Glutamatergic neuron (in vitro differentiated cells): ENCODE results near the gene BAG2. TPM values are rescaled to one million over a fixed set of nuclear protein-coding genes. Genes with fewer than 3 reads are reported as not detected.

Source experiments
- DNase-seq: peaks from one replicate; pipeline ENCODE4 v3.0.0; 2022
- H3K27ac Mint-ChIP-seq: one replicate; pipeline ENCODE4 v1.8.0; 2020; ENCODE audit warnings: mild to moderate bottlenecking, mixed read lengths, inconsistent platforms; ENCODE audit not compliant: unreplicated experiment
- H3K27me3 Mint-ChIP-seq: one replicate; pipeline ENCODE4 v1.8.0; 2020; ENCODE audit warnings: mild to moderate bottlenecking, moderate library complexity, mixed read lengths, inconsistent platforms; ENCODE audit not compliant: unreplicated experiment
- H3K36me3 Mint-ChIP-seq: one replicate; pipeline ENCODE4 v1.8.0; 2020; ENCODE audit warnings: mild to moderate bottlenecking, mixed read lengths, inconsistent platforms; ENCODE audit not compliant: unreplicated experiment
- H3K4me1 Mint-ChIP-seq: one replicate; pipeline ENCODE4 v1.8.0; 2020; ENCODE audit warnings: mild to moderate bottlenecking, low read depth, mixed read lengths, inconsistent platforms; ENCODE audit not compliant: unreplicated experiment
- H3K4me3 Mint-ChIP-seq: one replicate; pipeline ENCODE4 v1.8.0; 2020; ENCODE audit warnings: mild to moderate bottlenecking, mixed read lengths, inconsistent platforms; ENCODE audit not compliant: unreplicated experiment
- H3K9me3 Mint-ChIP-seq: one replicate; pipeline ENCODE4 v1.8.0; 2020; ENCODE audit warnings: mild to moderate bottlenecking, moderate library complexity, mixed read lengths, inconsistent platforms; ENCODE audit not compliant: unreplicated experiment
- total RNA-seq: library from RNA; stranded (reverse); fragmentation: NEBNext Ultra II Directional; extraction: Animal tissue kit (Norgen Biotek cat#: 25700); gene quantifications from one replicate; pipeline ENCODE4 v1.2.1, GENCODE V29; 2021; ENCODE audit not compliant: unreplicated experiment
- TF ChIP-seq, protein P1 (sequence below): fragments of 200-600 bp; sonication (generic); IDR thresholded peaks from one replicate; pipeline ENCODE4 v1.5.0; 2021; ENCODE audit not compliant: partially characterized antibody, unreplicated experiment

Gene BAG2
- total RNA-seq, 1 donor from 2014 or later, result 1.2 TPM

DNA sequence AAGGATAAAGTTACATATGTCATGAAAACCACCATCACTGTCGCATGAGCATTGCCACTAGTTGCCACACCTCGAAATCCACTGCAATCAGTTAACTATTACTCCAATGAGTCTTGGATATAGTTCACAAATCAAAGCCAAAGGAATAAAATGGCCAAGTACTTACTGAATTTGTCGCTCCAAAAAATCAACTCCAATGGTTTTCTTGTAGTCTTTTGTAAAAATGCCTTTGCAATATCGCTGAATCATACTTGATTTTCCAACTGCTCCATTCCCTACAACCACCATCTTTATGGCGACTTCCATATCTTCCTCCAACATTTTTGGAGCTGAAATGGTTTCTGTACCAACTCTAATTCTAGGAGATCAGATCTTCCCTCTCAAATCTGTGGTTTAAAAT lies 37.9 kb downstream of the BAG2 start:
- H3K36me3 Mint-ChIP-seq, result no peaks in the 10 kb centered on the region
- H3K9me3 Mint-ChIP-seq, result no peaks in the 10 kb centered on the region
- TF ChIP-seq, protein P1, sequence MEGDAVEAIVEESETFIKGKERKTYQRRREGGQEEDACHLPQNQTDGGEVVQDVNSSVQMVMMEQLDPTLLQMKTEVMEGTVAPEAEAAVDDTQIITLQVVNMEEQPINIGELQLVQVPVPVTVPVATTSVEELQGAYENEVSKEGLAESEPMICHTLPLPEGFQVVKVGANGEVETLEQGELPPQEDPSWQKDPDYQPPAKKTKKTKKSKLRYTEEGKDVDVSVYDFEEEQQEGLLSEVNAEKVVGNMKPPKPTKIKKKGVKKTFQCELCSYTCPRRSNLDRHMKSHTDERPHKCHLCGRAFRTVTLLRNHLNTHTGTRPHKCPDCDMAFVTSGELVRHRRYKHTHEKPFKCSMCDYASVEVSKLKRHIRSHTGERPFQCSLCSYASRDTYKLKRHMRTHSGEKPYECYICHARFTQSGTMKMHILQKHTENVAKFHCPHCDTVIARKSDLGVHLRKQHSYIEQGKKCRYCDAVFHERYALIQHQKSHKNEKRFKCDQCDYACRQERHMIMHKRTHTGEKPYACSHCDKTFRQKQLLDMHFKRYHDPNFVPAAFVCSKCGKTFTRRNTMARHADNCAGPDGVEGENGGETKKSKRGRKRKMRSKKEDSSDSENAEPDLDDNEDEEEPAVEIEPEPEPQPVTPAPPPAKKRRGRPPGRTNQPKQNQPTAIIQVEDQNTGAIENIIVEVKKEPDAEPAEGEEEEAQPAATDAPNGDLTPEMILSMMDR, result no peak
- DNase-seq, result no peak
- no peaks in the 10 kb centered on the region for H3K4me1 Mint-ChIP-seq
- no peaks in the 10 kb centered on the region for H3K27me3 Mint-ChIP-seq
- no peak overlapping the region for H3K27ac Mint-ChIP-seq
- no peak overlapping the region for H3K4me3 Mint-ChIP-seq

DNA sequence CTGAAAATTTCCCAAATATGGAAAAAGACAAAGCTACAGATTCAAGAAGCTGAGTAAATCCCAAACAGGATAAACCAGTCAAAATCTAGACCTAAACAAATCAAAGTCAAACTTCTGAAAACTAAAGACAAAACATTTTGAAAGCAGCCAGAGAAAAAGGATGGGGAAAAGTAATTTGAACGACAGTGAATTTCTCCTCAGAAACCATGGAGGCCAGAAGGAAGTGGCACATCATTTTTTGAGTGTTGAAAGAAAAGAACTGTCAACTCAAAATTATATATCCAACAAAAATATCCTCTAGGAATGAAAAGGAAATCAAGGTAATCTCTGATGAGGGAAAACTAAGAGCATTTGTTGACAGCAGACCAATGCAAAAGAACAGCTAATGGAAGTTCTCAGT lies 43.1 kb downstream of the BAG2 start:
- no peak overlapping the region for H3K27ac Mint-ChIP-seq
- no peak for DNase-seq
- H3K27me3 Mint-ChIP-seq, result no peaks in the 10 kb centered on the region
- no peak overlapping the region for H3K4me3 Mint-ChIP-seq
- no peaks in the 10 kb centered on the region for H3K4me1 Mint-ChIP-seq
- TF ChIP-seq, protein P1, result no peak
- no peaks in the 10 kb centered on the region for H3K9me3 Mint-ChIP-seq
- no peaks in the 10 kb centered on the region for H3K36me3 Mint-ChIP-seq

DNA sequence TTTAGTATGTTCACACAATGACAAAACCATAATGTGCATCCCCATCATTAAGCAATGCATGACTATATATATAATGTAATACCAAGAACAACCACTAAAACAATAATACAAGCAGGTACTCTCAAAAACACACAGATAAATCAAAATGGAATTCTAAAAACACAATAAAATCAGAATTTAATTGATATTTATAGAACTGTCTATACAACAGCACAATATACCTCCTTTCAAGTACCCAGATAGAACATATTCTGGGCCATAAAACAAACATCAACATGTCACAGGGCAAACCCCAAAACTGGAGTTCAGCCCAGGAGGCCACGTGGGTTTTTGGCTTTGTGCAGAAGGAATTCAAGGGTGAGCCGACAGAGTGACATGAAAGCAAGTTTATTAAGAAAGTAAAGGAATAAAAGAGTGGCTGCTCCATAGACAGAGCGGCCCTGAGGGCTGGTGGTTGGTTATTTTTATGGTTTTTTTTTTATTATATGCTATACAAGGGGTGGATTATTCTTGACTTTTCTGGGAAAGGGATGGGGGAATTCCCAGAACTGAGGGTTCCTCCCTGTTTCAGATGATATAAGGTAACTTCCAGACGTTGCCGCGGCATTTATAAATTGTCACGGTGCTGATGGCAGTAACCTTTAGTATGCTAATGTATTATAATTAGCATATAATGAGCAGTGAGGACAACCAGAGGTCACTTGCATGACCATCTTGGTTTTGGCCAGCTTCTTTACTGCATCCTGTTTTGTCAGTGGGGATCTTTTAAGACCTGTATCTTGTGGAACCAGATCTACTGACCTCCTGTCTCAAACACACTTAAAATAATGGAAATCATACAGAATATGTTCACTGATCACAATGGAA lies 44.3 kb downstream of the BAG2 start:
- DNase-seq, result no peak
- H3K9me3 Mint-ChIP-seq, result peaks cover 3% of the 10 kb centered on the region
- no peaks in the 10 kb centered on the region for H3K4me1 Mint-ChIP-seq
- no peak overlapping the region for H3K4me3 Mint-ChIP-seq
- H3K27me3 Mint-ChIP-seq, result no peaks in the 10 kb centered on the region
- TF ChIP-seq, protein P1, result peak; percentile 49
- no peak overlapping the region for H3K27ac Mint-ChIP-seq
- no peaks in the 10 kb centered on the region for H3K36me3 Mint-ChIP-seq

DNA sequence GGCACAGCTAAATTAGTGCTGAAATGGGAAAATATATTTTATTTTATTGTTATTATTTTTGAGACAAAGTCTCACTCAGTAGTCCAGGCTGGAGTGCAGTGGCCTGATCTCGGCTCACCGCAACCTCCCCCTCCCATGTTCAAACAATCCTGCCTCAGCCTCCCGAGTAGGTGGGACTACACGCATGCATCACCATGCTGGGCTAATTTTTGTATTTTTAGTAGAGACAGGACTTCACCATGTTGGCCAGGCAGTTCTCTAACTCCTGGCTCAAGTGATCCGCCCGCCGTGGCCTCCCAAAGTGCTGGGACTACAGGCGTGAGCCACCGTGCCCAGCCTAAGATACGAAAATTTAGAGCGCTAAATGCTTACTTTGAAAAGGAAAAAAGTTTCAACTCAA lies 45.1 kb downstream of the BAG2 start:
- no peak for DNase-seq
- Mint-ChIP-seq H3K4me1 (no peaks in the 10 kb centered on the region), H3K27ac (no peak overlapping the region), H3K9me3 (peaks cover 4% of the 10 kb centered on the region), H3K27me3 (no peaks in the 10 kb centered on the region), H3K4me3 (no peak overlapping the region), H3K36me3 (no peaks in the 10 kb centered on the region)
- TF ChIP-seq, protein P1, result no peak

DNA sequence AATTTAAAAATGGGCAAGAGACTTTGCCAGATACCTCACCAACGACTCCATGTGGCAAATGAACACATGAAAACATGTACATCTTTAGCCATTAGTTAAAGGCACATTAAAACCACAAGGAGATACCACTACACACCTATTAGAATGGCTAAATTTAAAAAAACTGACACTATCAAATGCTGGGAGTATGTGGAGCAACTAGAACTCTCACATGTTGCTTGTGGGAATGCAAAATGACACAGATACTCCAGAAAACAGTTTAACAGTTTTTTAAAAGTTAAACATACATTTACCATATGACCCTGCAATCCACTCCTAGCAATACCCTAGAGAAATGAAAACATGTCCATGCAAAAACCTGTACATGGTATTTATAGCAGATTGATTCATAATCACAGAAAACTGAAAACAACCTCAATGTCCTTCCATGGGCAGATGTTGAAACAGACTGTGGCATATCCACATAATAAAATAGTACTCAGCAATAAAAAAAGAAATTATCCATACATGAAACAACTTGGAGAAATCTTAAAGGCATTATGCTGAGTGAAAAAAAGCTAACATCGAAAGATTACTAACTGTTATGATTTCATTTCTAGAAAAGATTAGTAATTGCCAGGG lies 48.1 kb downstream of the BAG2 start:
- Mint-ChIP-seq H3K36me3 (no peaks in the 10 kb centered on the region), H3K4me1 (no peaks in the 10 kb centered on the region), H3K27me3 (no peaks in the 10 kb centered on the region), H3K9me3 (peaks cover 4% of the 10 kb centered on the region), H3K4me3 (peak overlapping the region; percentile 56), H3K27ac (no peak overlapping the region)
- no peak for DNase-seq
- TF ChIP-seq, protein P1, result no peak
